NCI-H82 treated with DMSO at 0.1 percent for 48 hours (cell line): ENCODE results near the gene PRMT9.

Experiments
- DNase-seq: peaks from one replicate; lab custom pipeline; 2025; ENCODE audit not compliant: unreplicated experiment; lab: John Stamatoyannopoulos, UW

The PRMT9 gene

DNA sequence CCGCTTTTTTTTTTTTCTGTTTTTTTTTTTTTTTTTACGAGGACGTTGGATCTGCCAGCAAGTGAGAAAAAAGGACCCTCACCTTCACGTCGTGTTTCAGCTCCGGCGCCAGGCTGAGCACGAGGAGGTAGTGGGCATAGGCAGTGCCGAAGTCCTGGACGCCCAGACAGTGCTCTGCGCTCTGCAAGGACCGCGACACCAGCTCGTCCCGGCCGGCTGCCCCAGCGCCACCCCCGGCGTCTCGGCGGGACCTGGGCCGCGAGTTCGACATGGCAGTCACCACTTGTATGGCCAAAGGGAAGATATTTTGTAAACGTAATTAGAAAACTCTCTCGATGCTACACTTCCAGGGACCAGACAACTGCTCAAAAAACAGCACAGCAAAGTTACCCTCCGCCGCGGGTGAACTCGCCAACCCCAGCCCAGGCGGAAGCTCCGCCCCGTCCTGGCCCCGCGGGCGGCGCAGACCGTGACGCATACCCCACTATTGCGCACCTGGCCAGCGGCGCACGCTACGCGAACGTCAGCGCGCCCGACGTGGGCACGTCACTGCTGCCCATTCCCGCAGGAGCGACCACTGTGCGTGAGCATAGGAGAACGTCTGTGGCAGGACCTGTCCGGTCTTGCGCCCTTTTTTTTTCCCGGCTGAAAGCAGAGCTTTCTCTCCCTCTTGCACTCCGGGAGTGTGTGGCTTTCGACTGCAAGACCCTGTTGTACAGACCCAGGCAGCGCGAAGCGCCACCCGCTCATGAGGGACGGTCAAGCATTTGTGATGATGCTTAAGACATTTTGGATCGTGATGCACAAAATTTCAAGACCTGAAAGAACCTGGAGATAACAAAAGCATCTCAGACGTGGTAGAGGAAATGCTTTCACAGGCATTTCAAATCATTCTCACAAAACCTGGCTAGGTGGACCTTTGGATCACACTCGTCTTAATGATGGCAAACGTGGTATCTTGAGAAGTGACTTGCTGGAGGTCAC, at the start of gene PRMT9:
PRMT9 (minus strand) TSS at position 447 of the 984 bp plus-strand sequence; CDS start at position 271, 176 bp downstream.
- DNase-seq: peak; percentile 41

DNA sequence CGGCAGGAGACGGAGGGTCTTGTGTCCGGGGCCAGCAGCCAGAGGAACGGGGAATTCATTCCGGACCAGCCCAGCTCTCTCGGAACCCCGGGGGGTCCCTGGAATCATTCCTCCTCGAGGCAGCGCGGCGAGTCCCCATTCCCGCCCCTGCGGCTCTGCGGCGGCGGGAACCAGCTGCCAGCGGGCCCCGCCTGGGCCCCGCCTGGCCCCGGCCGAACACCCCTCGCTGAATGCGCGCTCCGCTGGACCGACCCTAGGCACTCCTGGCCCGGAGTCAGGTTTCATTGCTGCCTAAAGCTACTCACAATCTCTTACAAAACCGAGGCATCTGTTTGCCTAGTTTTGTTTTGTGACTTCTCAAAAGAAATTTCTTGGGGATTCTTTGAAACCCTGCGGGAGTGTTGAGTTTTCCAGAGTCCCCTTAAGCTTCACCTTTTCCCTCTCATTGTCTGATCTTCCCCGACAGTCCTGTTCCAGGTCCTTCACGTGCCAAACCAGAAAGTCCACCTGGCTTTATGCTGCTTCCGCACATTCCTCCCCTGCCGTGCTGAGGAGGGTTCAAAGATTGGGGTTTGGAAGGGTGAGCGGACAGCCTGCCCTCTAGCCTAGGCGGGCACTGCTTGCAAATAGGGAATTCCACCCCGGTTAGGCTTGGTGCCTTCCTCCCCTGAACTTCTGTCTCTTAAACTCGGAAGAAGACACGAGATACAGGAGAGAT, 48.7 kb upstream of the PRMT9 start:
- DNase-seq: no peak

DNA sequence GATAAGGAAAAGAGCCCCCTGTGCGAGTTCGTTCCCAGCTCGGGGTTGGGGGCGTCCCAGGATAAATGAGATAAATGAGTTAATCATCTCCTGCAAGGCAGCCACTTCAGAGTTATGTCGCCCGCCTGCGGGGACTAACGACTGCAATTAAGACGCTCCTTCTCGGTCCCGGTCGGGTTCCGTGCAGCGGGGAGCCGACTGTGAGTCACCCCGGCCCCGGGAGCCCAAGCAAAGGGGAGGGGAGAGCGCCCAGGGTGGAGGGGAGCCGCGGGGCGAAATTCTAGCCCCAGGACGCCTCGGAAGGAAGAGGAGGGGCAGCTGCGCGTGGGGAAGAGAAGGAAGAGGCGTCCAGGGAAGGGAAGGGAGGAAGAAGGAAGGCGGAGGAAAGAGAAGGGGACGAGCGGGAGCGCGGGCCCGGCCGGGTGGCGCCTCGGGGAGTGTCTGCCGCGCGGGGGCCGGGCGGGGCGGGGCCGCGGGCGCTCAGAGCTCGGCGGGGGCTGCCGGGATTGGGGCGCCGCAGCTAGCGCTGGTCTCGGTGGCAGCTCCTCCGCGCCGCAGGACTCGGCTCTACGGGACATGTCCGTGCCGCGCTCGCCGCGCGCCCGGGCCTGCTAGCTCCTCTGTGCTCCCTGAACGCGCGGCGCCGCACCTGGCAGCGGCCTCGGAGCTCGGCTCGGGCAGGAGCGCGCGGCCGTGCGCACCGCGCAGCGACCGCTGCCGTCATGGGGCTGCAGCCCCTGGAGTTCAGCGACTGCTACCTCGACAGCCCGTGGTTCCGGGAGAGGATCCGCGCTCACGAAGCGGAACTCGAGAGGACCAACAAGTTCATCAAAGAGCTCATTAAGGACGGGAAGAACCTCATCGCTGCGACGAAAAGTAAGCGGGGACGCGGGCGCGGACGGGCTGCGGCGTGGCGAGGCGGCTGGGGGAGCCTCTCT, 47.9 kb upstream of the PRMT9 start, which contains the start of gene ARHGAP10:
ARHGAP10 (plus strand) TSS at position 509 of the 938 bp plus-strand sequence; CDS start at position 723, 214 bp downstream.
- peak; percentile 14 for DNase-seq

DNA sequence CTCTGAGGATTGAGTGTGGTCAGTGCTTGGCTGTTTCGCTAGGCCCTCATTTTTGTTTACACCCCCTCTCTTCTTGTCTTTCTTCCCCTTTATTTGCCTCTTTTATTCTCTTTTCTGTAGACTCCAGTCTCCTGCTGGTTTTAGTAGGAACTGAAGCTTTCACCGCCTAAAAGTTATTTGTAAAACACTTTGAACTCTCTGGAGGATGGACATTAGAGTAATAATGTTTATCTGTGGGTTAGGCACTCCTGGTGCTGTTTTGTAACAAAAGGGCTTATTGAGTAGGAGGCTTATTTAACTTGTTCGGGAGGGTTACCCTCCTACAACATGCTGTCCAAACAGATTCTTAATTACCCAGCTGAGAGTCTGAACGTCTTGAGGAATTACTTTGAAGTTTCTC, 46.4 kb upstream of the PRMT9 start:
- DNase-seq: no peak

DNA sequence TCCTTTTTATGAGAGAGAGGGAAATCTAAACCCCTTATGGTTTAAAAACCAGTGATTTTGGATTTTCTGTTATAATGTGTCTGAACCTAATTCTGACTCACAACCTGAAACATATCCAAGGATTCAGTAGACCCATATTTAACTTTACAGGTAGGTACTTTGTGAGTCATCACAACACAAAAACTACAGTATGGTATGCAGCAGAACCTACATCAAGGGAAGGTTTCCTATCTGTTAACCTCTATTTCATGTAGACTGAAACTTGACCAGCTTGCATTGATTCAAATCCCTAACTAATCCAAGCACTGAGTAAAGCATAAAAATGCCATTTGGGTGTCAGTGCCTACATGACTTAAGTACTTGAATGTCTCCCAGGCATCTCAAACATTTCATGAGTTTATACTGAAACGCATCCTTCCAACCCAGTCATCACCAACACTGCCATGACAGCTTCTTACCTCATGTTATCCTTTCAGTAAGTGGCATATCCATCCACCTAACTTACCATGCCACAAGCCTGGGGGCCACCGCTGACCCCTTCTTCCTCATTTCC, 43.6 kb upstream of the PRMT9 start:
- no peak for DNase-seq

DNA sequence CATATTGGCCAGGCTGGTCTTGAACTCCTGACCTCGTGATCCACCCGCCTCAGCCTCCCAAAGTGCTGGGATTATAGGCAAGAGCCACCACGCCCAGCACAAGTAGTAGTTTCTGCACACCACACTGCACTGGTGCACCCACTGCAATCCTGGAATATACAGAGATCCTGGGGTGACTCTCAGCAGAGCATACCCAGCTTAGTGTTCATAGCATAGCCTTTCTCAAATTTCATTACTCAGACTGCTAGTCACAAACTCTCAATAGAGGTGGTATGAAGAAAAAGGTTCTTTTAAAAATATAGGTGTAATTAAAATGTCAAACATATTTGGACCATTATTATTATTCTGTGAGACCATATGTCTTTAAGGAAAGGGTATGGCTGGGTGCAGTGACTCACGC, 41.7 kb upstream of the PRMT9 start:
- no peak for DNase-seq

DNA sequence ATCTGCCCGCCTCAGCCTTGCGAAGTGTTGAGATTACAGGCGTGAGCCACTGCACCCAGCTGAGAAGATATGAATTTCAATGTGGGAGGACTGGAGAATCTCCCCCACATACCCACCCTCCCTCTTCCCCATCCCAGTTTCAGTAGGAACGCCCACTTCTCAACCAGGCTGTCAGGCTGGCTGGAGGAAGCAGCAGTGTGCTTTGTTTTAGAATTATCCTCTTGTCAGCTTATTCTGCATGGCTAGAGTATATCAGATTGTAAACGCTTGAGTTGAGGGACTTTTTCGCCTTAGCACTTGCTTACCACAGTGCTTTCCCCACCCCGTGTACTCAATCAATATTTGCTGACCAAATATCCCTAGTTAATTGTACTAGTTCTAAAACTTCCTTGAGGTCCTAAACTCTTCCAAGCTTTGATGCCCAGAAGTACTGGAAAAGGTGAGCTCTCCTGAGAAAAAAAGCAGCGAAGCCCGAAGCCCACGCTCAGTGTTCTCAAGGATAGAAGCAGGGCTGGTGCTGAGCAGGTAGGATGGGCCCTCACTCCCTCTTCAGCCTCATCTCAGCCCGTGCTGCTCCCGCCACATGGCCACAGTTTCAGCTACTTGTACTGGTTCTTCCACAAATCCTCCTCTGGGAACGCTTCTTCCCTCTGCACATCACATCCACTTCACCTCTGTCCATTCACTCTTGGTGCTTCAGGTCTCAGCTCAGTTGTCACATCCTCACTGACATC, 40.7 kb upstream of the PRMT9 start:
- DNase-seq: no peak

DNA sequence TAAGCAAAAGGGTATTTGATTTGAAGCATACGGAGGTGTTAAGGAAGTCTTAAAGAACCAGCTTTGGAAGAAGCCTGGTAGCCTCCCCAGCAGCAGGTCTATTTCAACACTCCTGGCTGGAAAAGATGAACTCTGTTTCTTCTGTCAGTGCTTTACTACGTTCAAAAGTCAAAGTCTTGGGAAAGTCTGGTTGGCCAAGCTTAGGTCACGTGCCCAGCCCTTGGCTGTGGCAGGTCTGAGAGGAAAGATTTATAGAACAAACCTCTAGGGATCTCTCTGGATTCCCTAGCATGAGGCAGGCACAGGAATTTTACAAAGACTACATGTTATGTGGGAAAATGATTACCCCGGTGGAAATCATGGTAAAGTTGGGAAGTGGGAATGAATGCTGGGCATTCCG, 39.4 kb upstream of the PRMT9 start:
- no peak for DNase-seq

DNA sequence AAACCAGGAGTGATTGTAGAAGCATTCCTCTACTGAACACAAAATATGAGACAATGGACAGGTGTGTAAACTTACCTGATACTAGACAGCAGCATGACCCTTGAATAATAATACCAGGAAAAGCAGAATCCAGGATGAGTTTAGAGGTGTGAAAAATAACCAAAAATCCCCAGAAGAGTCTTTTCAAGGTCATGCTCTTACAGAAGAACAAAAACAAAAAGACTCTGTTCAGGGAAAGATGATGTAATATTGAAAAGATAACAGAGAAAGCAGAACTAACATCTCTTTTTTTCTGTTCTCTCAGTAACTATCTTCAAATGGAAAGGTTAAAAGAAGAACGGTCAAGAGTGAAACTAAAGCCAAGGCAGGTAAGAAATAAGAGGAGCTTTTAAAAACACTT, 33.9 kb upstream of the PRMT9 start:
- DNase-seq: no peak

DNA sequence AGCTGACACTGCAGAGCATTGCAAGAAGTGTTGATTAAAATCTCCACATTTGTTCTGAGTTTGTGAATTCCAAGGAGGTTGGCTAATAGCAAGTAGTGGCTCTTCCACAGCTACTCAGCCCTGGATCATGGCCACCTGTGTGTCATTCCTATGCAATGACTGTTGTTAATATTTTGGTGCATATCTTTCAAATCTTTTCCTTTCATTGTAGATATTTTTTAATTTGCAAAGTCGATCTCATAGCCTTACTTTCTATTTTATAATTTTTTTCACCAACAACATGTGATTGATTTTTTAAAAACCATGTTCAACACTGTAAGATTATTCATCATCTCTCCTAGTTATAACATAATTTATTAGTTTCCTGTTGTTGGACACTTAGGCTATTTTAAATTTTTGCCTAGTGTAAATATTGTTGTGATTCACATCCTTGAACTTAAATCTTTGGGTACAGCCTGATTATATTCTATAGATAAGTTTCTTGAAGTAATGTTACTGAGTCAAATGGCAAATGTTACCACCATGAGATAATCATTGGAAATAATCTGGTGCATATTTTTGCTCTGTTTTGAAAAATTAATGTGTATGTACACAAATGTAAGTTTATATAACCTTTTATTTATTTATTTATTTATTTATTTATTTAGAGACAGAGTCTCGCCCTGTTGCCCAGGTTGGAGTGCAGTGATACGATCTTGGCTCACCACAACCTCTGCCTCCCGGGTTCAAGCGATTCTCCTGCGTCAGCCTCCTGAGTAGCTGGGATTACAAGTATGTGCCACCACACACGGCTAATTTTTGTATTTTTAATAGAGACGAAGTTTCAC, 30.8 kb upstream of the PRMT9 start:
- DNase-seq: no peak

DNA sequence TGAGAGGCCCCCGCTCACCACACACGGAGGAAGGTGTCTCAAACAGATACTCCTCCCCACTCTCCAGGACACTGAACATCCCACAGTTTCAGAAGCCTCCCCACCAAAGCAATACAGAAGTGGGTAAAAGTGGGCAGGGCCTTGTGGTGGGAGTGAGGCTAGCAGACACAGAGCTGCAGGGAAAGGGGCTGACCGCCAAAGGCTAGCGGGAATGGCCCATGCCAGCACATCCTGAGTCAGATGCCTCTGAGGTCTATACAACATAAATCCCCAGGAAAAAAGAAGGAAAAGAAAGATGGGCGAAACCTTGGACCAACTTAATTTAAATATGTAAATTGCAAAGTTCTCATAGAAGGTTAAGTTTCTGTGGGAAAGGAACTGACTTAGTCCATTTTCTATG, 26.0 kb upstream of the PRMT9 start:
- no peak for DNase-seq

DNA sequence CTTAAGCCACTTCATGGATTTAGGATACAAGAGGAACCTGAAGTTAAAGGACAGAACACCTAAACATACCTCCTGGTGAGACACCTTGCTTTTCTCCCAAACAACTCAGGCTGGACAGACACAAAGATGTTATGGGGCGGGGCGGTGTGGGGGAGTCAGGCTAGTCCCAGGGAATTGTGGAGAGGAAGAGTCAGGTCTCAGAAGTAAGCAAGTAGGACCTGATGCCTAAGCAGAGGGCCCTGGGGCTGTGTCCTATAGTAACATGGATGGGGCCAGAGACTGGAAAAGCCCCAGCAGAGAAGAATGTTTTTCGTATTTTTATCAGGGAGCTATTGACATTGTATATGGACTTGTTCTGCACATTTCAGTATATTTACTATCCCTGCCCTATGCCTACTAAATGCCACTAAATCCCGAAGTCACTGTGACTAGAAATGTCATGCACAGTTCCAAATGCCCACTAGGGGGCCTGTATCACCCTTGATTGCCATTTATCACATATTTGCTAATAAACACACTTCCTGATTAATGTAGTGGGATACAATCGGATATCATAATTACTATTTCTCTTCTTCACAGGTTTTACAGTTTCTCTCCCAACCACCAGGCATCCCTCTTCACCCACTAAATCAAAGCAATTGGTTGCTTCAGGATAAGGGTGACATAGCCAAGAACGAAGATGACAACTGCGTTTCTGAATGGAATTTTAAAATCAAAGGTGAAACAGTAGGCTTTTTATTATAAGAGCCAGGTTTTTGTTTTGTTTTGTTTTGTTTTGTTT, 24.1 kb upstream of the PRMT9 start:
- DNase-seq: peak; percentile 9

DNA sequence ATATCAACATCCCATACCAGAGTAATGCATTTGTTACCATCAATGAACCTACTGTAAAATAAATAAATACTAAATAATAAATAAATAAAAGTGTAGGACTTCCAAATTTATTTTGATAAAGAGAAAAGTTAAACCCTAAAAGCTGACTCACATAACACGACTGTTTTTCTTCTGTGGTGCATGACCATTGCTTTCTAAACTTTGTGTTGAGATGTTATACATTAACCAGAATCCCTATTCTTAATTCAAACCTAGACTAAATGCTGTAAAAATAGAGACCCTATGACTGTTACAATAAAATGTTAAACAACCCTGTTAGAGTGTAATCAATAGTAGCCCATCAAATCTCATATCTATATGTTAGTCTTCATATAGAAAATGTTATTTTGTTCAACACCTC, 20.9 kb upstream of the PRMT9 start:
- DNase-seq: no peak

DNA sequence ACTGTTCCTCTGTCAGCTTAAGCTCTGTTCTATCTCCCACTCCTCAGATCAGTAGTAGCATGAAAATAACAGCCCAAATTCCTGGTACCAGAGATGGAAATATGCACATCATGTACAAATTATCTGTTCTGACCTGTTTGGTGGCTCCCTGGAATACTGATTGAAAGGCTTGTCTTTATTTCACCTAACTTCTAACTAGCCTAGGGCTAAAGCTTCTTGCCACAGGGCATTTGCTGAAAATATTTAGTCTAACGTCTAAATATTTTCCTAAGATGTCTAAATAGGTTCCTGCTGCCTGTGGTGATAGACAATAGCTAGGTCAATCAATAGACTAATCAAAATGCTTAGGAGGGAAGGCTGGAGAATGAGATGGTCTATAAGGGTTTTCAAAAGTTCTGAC, 12.9 kb upstream of the PRMT9 start:
- no peak for DNase-seq

DNA sequence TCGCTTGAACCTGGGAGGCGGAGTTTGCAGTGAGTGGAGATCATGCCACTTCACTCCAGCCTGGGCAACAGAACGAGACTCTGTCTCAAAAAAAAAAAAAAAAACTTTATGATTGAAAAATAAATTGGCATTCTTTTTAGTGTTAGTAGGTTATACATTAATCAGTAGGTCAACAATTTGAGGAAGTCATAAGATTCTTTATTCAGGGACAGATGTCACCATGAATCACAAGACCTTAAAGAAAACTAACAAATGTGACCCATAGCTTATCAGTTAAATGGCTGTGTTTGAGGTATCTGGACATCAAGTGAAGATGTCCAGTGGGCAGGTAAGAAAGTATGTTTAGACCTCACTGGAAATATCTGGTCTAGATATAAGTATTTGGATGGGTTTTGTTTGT, 9.3 kb upstream of the PRMT9 start:
- DNase-seq: no peak

DNA sequence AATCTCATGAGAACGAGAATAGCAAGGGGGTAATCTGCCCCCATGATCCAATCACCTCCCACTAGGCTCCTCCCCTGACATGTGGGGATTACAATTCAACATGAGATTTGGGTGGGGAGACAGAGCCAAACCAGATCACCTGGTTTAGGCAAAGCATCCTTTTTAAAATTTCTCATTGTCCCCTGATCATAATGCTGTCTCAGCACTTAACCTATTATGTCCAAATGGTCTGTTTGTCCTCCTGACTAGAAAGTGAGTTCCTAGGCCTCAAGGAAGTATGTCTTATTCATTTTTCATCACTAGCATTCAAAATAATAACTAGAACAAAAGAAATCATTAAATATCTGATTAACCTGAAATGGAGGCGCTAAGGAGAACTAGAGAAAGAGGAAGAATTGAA, 7.9 kb upstream of the PRMT9 start:
- no peak for DNase-seq

DNA sequence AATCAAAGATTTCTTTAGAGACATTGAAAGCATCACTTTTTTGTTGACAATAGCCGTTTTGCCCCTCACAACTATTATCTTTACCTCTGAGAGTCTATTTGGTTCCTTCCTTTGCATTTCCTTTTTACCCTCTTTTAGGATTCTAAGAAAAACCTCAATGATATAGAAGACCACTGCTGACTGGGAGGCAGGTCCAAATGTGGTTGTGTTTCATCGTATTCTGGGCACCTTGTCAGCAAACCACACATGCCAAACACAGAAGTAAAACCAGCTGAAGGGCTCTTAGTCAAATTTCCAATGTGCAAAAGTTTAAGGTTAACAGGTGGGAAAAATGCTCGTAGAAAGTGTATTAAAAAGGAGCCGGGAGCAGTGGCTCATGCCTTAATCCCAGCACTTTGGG, 5.1 kb upstream of the PRMT9 start:
- DNase-seq: no peak

DNA sequence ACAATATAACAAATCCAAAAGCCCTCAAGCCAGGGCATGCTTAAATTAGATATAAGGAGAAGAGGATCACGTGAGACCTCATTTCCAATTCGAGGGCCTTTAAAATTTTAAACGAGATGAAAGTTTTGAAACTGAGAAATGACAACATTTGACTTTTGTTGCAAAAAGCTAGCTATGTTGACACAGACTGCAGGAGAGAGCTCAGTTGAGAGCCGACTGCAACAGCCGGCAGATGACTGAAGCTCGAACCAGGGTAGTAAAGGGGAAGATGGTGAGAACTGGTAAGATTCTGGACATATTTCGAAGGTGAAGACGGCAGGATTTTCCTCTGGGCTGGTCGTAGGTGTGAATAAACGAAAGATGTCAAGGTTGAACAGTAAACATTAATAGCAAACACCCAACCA, 773 bp downstream of the PRMT9 start:
- peak; percentile 1 for DNase-seq
